Smooth muscle cell (in vitro differentiated cells): Measurements from ENCODE around the gene ZDHHC13. TPM values are rescaled to one million over a fixed set of nuclear protein-coding genes. Genes with fewer than 3 reads are reported as not detected.

Source experiments
- DNase-seq: peaks from one replicate; lab custom pipeline; 2025; ENCODE audit not compliant: unreplicated experiment; lab: John Stamatoyannopoulos, UW
- H2AFZ ChIP-seq: fragments of 200-600 bp; sonication (generic); 2 replicates; pipeline ENCODE4 v1.6.0; 2016; ENCODE audit warnings: antibody characterized with exemption, low read depth, mild to moderate bottlenecking
- H3F3A ChIP-seq: fragments of 200-600 bp; sonication (generic); 2 replicates; pipeline ENCODE4 v1.6.0; 2017; ENCODE audit warnings: antibody characterized with exemption, low read depth
- H3K27ac ChIP-seq: fragments of 200-600 bp; sonication (generic); 2 replicates; pipeline ENCODE4 v1.5.1; 2016; ENCODE audit warnings: low read depth, mild to moderate bottlenecking
- H3K27me3 ChIP-seq: fragments of 200-600 bp; sonication (generic); 2 replicates; pipeline ENCODE4 v1.6.1; 2016; ENCODE audit warnings: low read depth, mild to moderate bottlenecking
- H3K36me3 ChIP-seq: fragments of 200-600 bp; sonication (generic); 2 replicates; pipeline ENCODE4 v1.5.1; 2016; ENCODE audit warnings: low read depth
- H3K4me1 ChIP-seq: fragments of 200-600 bp; sonication (generic); 2 replicates; pipeline ENCODE4 v1.5.1; 2016; ENCODE audit warnings: low read depth
- H3K4me2 ChIP-seq: fragments of 200-600 bp; sonication (generic); 2 replicates; pipeline ENCODE4 v1.6.0; 2016; ENCODE audit warnings: mild to moderate bottlenecking
- H3K4me3 ChIP-seq: fragments of 200-600 bp; sonication (generic); 2 replicates; pipeline ENCODE4 v1.5.1; 2016; ENCODE audit warnings: mild to moderate bottlenecking
- H3K79me2 ChIP-seq: fragments of 200-600 bp; sonication (generic); 2 replicates; pipeline ENCODE4 v1.6.0; 2016; ENCODE audit warnings: low read depth, mild to moderate bottlenecking
- H3K9ac ChIP-seq: fragments of 200-600 bp; sonication (generic); 2 replicates; pipeline ENCODE4 v1.6.0; 2016; ENCODE audit warnings: low read depth
- H3K9me3 ChIP-seq: fragments of 200-600 bp; sonication (generic); replicated peaks from 2 replicates; pipeline ENCODE4 v1.5.1; 2016; ENCODE audit warnings: low read depth
- H4K20me1 ChIP-seq: fragments of 200-600 bp; sonication (generic); 2 replicates; pipeline ENCODE4 v1.6.0; 2016; ENCODE audit warnings: low read depth
- CTCF ChIP-seq: fragments of 200-600 bp; sonication (generic); IDR thresholded peaks from 2 replicates; pipeline ENCODE4 v1.5.1; 2017; ENCODE audit warnings: borderline replicate concordance, mild to moderate bottlenecking, antibody characterized with exemption; ENCODE audit not compliant: insufficient read depth, poor library complexity, severe bottlenecking
- WGBS: methylation state at CpG from one replicate; pipeline ENCODE4 v1.1.7; 2016; ENCODE audit warnings: low lambda C conversion rate; 5-methylcytosine and 5-hydroxymethylcytosine counted together
- polyA plus RNA-seq: library from polyadenylated mRNA; unstranded; fragments of >200 nt; fragmentation: Nextera tagmentation; extraction: Ambion mirVana; gene quantifications from 2 replicates; pipeline ENCODE4 v1.2.1, GENCODE V29; 2016
- total RNA-seq: library from RNA; depleted of rRNA; stranded (reverse); fragments of >200 nt; gene quantifications from 2 replicates; pipeline ENCODE4 v1.2.3, GENCODE V29; 2014

ZDHHC13 gene
- total and polyA plus RNA-seq, 2 experiments from 2014 or later = 12.8 to 17.3 TPM

GRCh38 chr11:19187833-19188258 is 70.9 kb downstream of the ZDHHC13 start:
- Histone ChIP-seq H3K79me2 (no peaks in the 10 kb centered on the region), H3K27me3 (no peaks in the 10 kb centered on the region), H3K4me3 (no peak overlapping the region), H3K36me3 (no peaks in the 10 kb centered on the region), H3K9me3 (no peaks in the 10 kb centered on the region), H3K27ac (no peak overlapping the region), H3K4me1 (peaks cover 4% of the 10 kb centered on the region), H4K20me1 (no peaks in the 10 kb centered on the region), H3F3A (no peaks in the 10 kb centered on the region), H3K4me2 (no peak overlapping the region), H3K9ac (no peak overlapping the region), H2AFZ (no peak overlapping the region)
- WGBS = 97% methylated on average over 9 of the region's 9 CpGs
- no peak for DNase-seq
- no peak for TF ChIP-seq CTCF

- H3K27ac ChIP-seq = no peak overlapping the region
- 91% methylated on average over 7 of the region's 7 CpGs for WGBS
- H3K9me3 ChIP-seq = no peaks in the 10 kb centered on the region
- H2AFZ ChIP-seq = no peak overlapping the region
- H3F3A ChIP-seq = no peaks in the 10 kb centered on the region
- no peak for TF ChIP-seq CTCF
- no peaks in the 10 kb centered on the region for H4K20me1 ChIP-seq
- no peaks in the 10 kb centered on the region for H3K36me3 ChIP-seq
- H3K79me2 ChIP-seq = no peaks in the 10 kb centered on the region
- no peak for DNase-seq
- no peak overlapping the region for H3K9ac ChIP-seq
- H3K4me2 ChIP-seq = no peak overlapping the region
- H3K27me3 ChIP-seq = no peaks in the 10 kb centered on the region
- peaks cover 4% of the 10 kb centered on the region for H3K4me1 ChIP-seq
- H3K4me3 ChIP-seq = no peak overlapping the region
These were observed 74.7 kb downstream of the ZDHHC13 start for GRCh38 chr11:19191530-19192169.

GRCh38 chr11:19193916-19194315 is 76.9 kb downstream of the ZDHHC13 start:
- Histone ChIP-seq H3K36me3 (no peaks in the 10 kb centered on the region), H3K27ac (no peak overlapping the region), H2AFZ (no peak overlapping the region), H4K20me1 (no peaks in the 10 kb centered on the region), H3K79me2 (no peaks in the 10 kb centered on the region), H3K4me3 (no peak overlapping the region), H3K9me3 (no peaks in the 10 kb centered on the region), H3K4me2 (no peak overlapping the region), H3K9ac (no peak overlapping the region), H3K27me3 (no peaks in the 10 kb centered on the region), H3F3A (no peaks in the 10 kb centered on the region), H3K4me1 (no peaks in the 10 kb centered on the region)
- 69% methylated on average over 2 of the region's 2 CpGs for WGBS
- TF ChIP-seq CTCF = no peak
- DNase-seq = no peak

- no peak for TF ChIP-seq CTCF
- DNase-seq = no peak
- Histone ChIP-seq H3K36me3 (no peaks in the 10 kb centered on the region), H3K79me2 (no peaks in the 10 kb centered on the region), H3K27me3 (no peaks in the 10 kb centered on the region), H3K4me2 (no peak overlapping the region), H3F3A (no peaks in the 10 kb centered on the region), H4K20me1 (no peaks in the 10 kb centered on the region), H3K4me1 (no peaks in the 10 kb centered on the region), H3K4me3 (no peak overlapping the region), H3K9ac (no peak overlapping the region), H3K9me3 (no peaks in the 10 kb centered on the region), H3K27ac (no peak overlapping the region), H2AFZ (no peak overlapping the region)
- 89% methylated on average over 4 of the region's 4 CpGs for WGBS
These were observed 77.8 kb downstream of the ZDHHC13 start for GRCh38 chr11:19194620-19195308.
